HG03575 (cell line): ENCODE measurements around the gene CACNA2D3.

ENCODE experiments used
- ATAC-seq: cut with Tn5 transposase; IDR thresholded peaks from one replicate; pipeline ENCODE4 v1.9.1; 2021; ENCODE audit not compliant: unreplicated experiment, insufficient number of reproducible peaks, low FRiP score; ENCODE audit errors: extremely low read depth

The CACNA2D3 gene

DNA sequence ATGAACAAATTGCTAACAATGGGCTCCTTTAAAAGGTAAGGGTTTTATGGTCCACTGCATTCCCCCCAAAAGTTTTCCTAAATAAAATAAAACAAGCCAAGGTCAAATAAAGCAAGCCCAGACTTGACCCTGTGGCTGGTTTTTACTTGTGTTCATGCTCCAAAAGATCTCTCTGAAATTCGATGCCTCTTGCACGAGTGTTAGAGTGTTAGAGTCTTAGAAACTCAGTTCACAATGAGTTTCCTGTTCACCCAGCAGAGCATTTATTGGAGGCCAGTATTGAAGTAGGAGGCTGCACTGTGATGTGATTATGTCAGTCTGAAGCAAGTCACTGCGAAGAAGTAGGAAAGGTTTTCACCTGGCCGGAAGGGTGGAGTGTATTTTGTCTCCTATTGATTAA lies 865.4 kb downstream of the CACNA2D3 start:
- ATAC-seq = no peak

DNA sequence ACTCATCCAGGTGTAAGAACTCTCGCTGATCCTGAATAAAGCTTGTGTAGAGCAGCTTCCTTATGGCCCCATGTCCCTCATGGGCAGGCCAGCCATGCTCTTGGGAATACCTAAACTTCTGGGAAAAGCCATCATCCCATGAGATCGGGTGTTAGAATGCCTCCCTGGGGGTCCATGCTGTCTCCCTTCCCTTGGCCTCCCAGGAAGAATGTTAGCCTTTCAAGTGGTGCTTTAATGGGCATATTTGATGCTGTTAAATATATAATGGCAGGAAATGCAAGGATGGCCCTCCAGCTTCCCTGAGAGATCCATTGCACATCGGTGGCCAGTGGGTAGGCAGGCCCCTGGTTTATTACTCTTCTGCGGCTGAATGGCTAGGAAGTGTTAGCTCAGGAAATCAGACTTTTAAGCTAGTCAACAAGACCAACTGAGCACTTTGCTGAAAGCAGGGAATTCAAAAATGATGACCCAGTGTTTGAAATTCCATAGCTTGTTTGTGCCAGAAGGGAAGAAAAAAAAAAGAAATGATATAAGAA lies 866.0 kb downstream of the CACNA2D3 start:
- no peak for ATAC-seq

DNA sequence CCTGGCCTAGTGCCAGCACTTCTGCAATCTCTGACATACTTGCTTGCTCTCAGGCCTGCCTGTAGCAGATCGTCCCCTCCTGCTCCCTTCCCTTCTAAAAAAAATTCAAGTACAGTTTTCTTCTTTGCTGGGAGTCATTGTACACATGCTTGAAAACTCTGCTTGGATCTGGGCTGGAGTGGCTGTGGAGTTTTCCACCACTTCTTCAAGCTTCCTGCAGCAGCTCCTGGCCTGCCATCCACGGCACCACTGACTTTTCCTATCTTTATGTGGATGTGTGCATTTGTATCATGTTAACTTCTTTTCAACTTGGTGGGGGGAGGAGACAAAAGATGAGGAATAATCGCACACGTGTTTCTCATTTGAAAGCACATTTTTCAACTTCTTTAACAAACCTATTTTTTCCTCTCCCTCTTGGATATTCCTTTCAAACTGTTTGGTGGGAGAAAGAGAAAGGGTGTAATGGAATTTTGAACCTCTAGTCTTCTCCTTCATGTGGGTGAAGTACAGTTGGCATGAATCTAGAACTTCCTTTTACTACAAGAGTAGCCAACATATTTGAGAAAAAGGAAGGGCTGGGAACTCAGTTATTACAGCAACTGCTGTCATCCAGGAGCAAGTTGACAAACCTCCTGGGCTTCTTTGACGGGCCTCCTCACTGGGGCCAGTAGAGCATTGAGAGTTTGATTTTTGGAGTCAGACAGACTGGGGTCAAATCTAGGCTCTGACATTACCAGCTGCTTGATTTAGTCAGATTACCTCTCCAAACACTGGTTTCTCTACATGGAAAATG lies 866.7 kb downstream of the CACNA2D3 start:
- no peak for ATAC-seq

DNA sequence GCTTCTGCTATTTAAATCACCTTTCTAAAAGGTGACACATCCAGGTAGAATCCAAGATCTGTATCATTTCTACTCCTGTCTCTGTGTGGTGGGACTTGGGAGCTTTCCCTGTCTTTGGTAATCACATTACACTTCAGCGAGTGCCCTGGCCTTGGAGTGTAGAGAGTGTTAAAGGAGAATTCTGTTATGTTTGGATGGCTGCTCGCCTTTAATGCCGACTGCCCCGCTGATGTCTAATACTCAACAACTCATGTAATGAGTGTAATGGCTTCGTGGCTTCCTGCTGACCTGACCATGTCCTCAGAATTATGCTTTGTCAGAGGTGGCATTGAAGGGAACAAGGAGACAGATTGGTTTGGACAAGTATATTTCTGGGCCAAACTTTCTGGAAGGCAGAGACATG lies 871.8 kb downstream of the CACNA2D3 start:
- no peak for ATAC-seq

DNA sequence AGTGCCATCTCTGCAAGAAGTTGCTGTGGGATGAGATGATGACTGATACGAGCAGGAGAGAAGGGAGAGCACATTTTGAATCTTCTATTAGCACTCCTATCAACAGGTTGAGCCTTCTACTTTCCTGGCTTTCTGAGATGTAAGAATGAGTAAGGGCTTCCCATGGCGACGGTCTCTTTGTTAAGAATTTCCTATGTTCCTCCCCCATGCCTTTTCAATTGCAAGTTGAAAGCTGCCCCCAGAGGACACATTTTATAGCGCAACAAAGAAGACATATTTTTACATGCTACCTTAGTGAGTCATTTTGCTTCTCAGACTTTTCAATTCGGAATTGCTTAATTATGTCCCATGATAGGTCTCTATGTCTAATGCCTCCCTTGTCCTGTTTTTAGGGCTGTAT lies 876.8 kb downstream of the CACNA2D3 start:
- no peak for ATAC-seq

DNA sequence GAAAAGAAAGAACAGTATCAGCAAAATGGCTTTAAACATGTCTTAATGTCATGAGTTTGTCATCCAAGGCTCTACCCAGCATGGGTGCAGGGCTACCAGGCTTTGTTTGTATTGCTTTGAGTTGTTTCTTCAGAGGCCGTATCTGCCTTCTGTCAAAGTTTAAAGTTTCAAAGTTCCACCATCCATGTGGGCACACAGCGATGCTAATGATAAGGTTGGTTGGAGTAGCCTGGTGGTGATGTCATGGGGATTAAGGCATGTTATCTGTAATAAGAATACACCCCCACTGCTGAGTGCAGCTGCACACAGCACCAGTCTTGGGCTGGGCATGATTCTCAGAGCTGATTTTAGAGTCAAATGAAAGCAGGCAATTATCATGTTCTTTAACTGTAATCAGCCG lies 877.5 kb downstream of the CACNA2D3 start:
- ATAC-seq = no peak

DNA sequence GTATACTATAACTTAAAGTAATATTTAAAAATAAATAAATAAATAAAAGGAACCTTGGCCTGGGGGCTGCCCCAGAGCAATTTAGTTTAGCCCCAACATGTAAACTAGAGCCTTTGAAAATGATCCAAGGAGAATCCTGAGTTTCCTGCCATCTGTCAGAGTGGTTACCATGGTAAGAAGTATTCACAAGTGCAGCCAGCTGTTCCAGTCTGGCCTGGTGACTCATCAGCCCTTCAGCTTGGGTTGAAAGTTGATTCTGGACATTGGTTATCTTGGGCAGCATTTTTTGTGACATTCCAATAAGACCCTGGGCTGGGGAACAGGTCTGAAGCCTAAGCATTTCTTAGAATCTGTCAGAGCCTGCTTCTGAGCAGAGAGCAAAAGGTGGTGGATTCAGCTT lies 878.2 kb downstream of the CACNA2D3 start:
- no peak for ATAC-seq

DNA sequence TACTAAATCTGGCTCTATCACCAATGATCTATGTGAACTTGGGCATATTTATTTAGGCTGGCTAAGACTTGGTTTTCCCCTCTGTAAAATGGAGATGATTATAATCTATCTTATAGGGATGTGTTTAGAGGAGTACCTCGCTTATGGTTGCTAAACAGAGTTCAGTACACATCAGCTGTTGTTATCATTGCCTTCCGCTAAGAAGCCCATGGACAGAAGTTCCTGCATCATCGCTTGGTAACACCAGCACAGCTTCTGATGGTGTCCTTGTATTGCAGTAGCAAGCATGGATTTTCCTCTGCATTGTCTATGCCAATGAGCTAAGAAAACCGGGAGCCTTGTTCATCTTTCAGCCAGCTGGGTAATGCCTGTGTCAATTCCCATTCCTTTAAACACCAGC lies 878.6 kb downstream of the CACNA2D3 start:
- no peak for ATAC-seq

DNA sequence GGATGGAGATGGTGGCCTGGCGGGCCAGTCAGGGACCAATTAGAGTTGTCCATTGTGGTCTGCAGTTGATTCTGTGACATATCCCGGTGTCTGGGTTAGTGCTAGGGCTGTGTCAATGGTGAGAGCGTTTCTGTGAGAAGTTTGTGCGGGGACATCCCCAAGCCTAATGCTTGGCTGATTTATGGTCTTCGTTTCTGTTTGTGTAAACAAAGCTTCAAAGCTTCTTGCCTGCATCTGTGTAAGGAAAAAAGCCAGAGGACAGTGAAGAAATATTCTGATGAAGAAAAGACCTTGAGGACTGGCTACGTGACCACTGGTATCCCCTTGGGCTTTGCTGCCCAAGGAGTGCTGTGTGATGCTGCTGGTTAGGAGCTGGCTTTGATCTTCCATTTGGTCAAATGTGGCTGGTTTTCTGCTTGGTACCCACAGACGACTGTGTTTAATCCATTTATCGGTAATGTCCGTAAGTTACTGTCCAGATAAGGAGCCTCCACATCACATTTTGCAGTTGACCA lies 880.1 kb downstream of the CACNA2D3 start:
- ATAC-seq = no peak

DNA sequence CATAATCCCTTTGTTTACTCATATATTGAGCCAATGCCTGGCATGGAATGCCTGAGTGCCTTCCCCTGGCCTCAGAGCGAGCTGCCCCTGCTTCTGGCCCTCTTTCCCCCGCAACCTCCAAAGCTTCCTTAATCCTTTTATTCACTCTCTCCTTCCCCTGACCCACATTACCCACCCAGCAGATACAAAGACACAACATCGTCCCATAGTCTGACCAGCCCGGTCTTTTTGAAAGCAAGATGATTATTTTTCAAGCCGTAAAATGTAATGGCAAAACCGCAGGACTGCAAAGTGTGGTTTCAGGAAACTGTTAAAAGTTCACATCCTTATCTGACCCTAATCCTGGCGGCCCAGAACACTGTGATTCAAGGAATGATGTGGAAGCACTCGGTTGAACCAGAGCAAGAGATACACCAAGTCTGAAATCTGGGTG lies 883.9 kb downstream of the CACNA2D3 start:
- no peak for ATAC-seq

DNA sequence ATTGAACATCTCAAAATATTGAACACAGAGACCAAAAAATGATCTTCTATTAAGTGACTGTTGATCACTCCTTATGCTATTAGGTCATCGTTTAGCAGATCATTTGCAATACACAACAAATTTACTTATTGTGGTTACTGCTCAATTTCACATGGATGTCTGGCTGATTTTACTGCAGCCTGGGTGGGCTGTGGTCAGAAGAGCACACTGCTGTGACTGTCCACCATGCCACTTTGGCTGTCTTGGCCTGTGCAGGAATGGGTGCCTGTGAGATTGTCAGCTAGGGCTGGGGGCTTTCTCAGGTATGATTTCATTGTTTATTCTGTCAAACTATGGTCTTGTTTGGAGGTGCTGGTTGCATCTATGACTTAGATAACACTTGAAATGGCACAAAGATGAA lies 885.6 kb downstream of the CACNA2D3 start:
- no peak for ATAC-seq

DNA sequence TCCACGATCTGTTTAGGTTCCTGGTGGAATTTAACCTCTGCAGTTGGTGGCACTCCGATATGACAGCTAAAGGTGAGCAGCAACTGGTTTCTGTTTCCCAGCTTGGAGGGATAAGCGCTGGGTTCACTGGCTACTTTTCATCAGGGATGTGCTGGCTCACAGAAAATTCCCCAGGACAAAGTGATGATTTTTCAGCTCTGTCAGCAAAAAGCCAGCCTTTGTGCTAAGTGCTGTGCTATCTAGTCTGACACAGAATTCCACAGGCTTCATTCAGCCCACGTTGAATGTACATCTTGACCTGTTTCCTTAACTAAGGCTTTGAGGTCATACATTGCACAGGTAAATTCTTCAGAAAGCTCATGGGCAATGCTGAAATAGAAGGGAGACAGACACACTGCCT lies 887.0 kb downstream of the CACNA2D3 start:
- no peak for ATAC-seq

DNA sequence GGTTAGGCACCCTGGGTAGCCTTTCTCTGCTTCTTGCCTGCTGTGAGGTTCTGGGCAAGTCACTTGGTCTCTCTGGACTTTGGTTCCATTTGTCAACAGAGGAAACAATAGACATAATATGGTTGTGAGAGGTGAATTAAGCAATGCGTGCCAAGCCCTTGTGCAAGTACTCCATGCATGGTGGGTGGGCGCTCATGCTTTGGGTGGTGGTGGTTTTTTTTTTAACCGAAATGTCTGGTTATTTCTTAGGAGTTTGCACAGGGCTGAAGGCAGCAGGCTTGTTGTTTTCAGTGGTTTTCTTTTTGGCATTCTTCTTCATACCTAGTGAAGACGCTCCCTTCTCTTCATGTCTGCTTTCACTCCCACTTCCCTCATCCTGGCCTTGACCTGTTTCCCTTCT lies 889.7 kb downstream of the CACNA2D3 start:
- ATAC-seq = no peak

DNA sequence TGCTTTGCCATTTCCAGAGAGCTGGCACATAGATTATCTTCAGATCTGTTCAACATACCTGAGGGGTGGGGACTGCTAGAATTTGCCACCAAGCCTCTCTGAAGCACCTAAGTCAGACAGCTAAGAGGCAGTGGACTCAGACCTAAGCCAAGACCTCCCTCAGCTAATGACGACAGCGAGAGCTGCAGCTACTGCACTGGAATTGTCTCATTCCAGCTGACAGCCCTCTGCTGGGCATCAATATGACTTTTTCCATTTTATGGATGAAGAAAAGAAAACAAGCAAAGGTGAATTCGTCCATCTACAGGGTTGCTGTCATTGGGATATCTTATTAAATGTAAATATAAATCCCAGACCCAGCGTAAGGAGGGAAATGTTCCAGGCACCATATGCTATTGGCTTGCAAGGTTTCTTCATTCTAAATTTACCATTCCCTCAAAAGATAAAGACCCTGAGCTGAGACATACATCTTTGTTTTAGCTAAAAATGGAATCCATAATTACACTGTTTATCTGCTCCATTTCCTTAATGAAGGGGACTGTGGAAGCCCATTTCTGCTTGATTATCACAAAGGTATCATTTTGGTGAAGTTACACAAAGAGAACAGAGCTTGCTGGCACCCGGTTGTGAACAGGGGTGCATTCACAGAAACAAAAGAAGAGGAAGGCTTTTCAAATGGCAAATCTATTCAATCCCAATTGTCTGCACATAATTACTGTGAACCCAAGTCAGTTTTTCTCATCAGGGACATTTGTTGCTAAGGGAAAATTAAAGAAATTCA lies 891.0 kb downstream of the CACNA2D3 start:
- no peak for ATAC-seq

DNA sequence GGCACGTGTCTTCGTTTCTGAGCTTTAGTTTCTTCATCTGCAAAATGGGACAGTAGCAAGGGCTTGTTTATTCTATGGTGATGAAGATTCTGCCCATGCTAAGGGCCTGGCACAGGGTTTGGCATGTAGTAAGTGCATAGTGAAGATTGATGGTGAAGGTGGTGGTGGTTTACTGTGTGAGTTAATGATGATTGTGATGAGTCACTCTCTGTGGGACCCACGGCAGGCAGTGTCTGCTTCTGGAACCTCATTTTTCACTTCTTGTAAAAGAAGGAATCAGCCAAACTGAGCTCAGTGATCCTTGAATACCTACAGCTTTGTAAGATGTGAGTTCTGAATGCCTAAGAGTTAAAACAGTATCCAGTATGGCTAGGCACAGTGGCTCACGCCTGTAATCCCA lies 891.7 kb downstream of the CACNA2D3 start:
- ATAC-seq = no peak

DNA sequence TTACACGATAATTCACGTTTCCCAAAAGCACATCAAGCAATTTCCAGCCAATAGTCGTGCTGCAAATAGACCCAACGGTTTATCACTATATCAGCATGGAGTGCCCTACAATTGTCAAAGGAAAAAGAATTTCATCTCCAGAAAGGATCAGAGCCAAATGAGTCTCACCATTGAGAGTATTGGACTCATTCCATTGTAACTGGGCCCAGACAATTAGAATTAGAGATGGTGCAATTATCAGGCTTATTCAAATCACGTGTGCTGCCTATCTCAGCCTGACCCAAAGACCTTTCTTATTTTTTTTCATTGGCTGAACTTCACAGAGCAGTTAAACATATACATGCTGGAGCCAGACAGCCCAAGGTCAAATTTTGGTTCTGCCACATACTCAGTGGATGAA lies 892.6 kb downstream of the CACNA2D3 start:
- no peak for ATAC-seq

DNA sequence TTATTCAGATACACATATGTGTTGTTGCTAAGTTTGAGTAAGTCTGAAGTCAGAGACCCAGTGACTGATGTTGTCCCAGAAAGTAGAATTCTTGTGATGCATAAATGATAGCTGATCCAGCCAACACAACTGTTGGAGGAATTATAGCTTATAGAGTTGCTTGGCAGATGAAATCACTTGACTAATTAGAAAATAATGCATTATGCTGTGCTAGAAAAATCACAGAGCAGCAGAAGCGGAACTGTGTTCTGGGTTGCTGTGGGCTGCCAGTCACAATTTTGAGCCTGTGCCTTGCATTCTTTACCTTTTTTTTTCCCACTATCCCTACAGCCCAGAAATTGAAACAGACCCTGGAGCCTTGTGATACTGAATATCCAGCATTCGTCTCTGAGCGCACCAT lies 895.5 kb downstream of the CACNA2D3 start:
- ATAC-seq = no peak

DNA sequence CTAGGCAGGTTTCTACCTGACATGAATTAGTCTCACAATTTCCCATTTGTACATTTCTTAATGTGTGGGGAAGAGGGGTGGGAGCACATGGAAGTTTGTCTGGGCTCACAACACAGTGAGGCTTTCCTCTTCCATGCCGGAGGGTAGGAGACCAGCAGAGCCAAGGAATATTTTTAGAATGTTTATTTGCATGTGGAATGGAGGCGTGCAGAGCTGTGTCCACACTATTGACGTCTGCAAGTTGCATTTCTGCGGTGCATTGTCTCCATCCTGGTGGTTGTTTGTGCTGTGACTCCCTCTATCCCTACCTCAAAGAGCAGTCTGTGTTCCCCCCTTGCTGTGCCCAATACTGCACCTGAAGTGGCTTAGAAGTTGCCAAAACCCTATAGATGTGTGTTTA lies 908.6 kb downstream of the CACNA2D3 start:
- ATAC-seq = no peak

DNA sequence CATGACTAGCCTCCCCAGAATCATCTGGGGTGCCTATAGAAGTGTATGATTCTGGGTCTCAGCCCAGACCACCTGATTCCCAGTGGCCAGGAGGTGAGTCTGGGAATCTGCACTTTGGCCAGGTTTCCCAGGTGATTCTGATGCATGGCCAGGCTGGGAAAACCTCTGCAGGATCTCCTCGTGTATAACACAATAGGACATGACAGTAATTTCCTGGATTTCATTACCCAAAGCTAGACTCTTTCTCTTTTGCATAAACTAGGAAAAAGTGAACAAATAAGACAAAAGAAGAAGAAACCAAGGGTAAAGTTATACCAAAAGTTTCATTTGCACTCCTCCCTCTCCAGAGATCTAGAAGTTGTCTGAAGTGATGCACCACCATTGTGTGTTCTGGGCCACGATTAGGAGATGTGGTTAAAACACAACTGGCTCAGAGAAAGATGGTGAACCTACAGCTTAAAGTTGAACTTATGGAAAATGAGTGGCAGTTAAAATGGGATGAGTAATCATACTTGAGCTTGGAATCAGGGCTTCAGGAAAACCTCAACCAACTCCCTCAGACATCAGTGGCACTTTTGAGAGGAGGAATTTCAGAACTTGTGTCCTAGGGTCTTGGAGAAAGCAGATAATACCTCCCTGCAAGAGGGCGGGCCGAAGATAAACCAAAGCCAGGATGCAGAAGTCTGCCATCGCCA lies 914.7 kb downstream of the CACNA2D3 start:
- ATAC-seq = no peak
